NOMO-1 (cell line): Measurements from ENCODE around the gene SORCS1.
A peak's percentile ranks its signal among the peaks of the same experiment; 100 is the strongest.
"Not testable (repeated sequence)": the region's sequence is repeated elsewhere in the genome, so short reads cannot be mapped to it uniquely, and the experiment has no call there.

Experiments used
- DNase-seq, 2 experiments: peaks; one replicate each; lab custom pipeline; 2025; ENCODE audit not compliant: unreplicated experiment in 2 of 2; lab: John Stamatoyannopoulos, UW

Gene SORCS1

DNA sequence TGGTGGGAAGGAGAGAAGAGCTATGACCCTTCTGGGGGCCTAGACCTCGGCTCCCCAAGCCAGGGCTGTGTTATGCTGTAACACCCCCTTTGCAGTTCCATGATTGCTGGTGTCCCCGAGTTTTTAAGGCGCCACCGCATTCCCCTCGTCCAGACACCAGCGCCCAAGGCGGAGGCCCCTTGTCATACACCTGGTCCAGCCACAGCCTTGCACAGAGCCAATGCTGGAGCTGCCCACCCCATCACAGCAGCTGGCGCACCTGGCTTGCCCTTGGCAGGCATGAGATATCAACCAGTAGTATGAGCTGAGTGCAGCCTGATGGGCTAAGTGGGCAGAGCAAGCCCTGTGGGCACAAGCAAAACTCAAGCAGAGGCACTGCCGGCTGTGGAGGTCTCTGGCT, 209.4 kb downstream of the SORCS1 start:
- no peak for DNase-seq

GRCh38 chr10:106952033-106952432, 212.5 kb downstream of the SORCS1 start:
- no peak for DNase-seq

- no peak for DNase-seq
Observed at GRCh38 chr10:106949680-106950478, 214.6 kb downstream of the SORCS1 start.

- no peak for DNase-seq
Observed at GRCh38 chr10:106947643-106948042, 216.9 kb downstream of the SORCS1 start.

GRCh38 chr10:106942035-106942662, 222.4 kb downstream of the SORCS1 start:
- DNase-seq = peak in 1 of 2 experiments; percentile 26

DNA sequence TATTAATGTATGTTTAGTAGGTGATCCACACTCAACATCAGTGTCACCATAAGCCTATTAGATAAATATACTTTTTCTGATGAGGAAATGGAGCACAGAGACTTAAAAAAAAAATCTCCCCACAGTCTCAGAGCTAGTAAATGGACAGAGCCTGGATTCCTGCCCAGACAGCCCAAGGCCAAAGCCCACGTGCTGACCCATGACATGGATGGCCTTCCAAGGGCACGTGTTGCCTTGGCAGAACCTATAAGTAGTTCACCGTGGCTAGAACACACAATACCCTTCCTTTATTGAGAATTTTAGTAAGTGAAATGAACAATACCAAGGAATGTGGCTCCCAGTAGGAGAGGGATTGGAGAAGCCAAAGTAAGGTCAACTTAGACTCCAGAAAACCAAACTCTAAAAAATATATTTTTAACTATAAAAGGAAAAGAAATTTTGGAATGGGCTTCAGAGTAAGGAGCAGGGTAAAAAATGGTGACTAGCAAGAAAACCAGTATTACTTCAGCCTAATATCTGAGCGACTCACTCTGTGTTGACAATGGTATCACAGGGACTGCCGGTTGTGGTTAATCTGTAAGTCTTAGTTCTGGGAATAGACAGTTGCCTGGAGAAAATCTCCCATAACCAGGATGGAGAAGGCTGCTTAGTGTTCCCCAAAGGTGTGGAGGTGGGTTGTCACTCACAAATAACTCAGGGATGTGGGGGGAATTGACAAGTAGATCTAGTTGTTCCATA, 223.0 kb downstream of the SORCS1 start:
- DNase-seq = no peak

GRCh38 chr10:106938513-106938912, 226.0 kb downstream of the SORCS1 start:
- DNase-seq = no peak

GRCh38 chr10:106935978-106936451, 228.5 kb downstream of the SORCS1 start:
- peak; percentile 82 to 92 for DNase-seq

DNA sequence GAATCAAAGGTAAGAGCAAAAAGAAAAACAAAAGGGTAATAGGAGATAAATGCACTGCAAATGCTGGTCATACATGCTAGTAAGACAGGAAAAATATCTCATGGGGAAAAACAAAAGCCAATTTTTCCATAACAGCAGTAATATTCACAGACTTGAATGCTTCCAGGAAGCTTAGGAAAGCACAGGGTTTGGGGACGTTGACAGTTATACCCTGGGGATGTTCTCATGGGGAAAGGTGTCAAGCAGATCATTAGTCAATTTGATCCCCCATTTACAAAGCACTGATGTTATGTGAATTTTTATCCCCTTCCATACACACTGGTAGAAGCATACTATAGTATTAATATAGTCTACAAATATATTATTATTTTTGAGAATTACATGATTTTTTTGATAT, 232.7 kb downstream of the SORCS1 start:
- no peak for DNase-seq

- DNase-seq = peak in 1 of 2 experiments; percentile 19
Observed at GRCh38 chr10:106931159-106931852, 233.2 kb downstream of the SORCS1 start.

- peak in 1 of 2 experiments; percentile 67 for DNase-seq
Observed at GRCh38 chr10:106930751-106931150, 233.8 kb downstream of the SORCS1 start.

DNA sequence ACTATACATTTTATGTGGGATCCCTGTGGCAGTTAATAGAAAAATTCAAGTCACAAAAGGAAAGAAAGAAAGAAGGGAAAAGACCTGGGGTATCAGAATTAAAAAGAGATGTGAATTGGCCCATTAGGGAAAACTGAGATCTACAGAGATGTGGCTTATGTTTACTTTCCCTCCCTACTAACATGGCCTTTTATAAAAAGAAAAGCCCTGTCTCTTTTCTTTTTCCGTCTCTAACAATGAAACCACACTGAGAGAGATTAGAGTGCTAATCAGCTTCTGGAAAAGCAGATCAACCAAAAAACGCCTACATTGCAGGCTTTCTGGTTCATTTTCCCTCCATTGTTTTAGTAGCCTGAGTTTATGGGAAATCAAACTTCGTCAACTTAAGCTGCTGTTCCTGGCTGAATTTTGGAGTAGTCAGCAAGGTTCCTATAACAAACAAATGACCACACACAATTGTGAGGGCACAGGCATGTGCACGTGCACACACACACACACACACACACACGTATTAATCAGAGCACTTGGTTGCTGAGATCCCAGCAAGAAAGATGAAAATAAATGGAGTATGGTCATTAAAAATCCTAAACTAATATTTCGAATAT, 235.1 kb downstream of the SORCS1 start:
- no peak for DNase-seq

- DNase-seq = not testable (repeated sequence)
Observed at GRCh38 chr10:106928151-106928550, 236.4 kb downstream of the SORCS1 start.

- DNase-seq = no peak
Observed at GRCh38 chr10:106925191-106925590, 239.3 kb downstream of the SORCS1 start.

GRCh38 chr10:106920538-106920937, 244.0 kb downstream of the SORCS1 start:
- DNase-seq = no peak

- no peak for DNase-seq
Observed at GRCh38 chr10:106919871-106920282, 244.6 kb downstream of the SORCS1 start.

DNA sequence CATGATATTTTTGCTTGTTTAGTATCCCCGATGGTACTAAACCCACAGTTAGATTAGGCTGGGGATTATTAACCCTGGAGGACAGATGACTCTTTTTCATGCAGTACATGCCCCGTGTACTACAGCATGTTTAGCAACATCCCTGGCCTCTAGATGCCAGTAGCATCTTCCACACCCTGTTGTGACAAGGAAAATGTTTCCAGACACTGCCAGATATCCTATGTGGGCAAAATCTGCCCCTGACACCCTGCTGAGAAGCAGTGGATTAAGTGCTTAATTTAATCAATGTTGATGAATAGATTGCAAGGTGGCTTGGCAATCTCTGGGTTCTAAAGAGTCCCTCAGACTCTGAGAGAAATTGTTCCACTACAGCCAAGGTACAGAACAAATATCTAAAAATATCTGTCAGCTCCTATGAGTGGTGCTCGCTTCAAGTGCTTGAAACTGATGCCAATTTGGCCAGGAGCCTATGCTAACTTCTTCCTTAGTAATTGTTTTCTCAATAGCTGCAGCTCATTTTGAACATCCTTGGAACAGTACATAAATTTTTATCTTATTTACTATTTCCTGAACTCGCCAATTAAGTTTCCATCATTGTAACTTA, 247.0 kb downstream of the SORCS1 start:
- no peak for DNase-seq

DNA sequence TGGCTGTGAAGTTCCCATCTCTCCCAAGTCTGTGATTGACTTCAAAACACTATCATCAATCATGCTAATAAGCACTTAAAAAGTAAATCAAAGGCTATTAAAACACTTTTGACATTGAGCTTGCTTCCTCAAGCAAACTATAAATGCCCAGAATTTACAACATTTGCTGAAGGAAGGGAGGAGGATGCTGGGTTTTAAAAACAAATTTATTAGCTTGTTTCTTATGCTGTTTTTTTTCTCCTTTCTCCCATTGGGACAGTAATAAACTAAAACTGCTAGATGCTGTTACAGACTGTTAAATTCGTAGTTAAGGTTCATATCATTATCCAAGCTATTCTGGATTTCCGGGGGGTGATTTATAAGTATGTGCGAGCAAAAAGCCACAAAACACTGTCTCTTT, 250.5 kb downstream of the SORCS1 start:
- DNase-seq = no peak

GRCh38 chr10:106913348-106913747, 251.2 kb downstream of the SORCS1 start:
- no peak for DNase-seq

DNA sequence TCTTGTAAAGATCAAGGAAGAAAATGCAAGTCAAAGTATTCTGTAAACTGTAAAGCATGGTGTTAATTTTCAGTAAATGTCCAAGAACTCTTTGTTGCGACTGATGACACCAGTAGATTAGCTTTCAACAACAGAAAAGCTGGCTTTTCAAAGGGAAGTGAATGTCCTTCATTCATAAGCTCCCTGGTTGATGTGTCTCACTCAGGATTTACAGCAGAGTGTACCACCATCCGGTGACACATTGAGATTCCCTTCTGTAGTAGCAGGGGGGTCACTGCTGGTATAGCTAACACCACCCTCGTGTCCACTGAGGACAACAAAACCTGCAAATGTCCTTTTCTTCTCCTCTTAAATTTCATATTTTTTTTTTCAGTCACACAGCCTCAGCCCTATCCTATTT, 253.4 kb downstream of the SORCS1 start:
- DNase-seq = no peak
